H1 (cell line): ENCODE results near the gene EGFR. TPM values are rescaled to one million over a fixed set of nuclear protein-coding genes. Genes with fewer than 3 reads are reported as not detected.

Source experiments
- CTCF ChIA-PET: fragments of 300-600 bp; sonication (Branson Sonifier 250); formaldehyde crosslinking; loops from one replicate; lab custom pipeline; 2021; ENCODE audit not compliant: partially characterized antibody; lab: Charles Lee
- POLR2A ChIA-PET: fragments of 300-600 bp; sonication (Branson Sonifier 250); formaldehyde crosslinking; loops from one replicate; lab custom pipeline; 2021; ENCODE audit warnings: inconsistent platforms; ENCODE audit not compliant: partially characterized antibody; lab: Charles Lee
- DNase-seq, 2 experiments: peaks; one replicate each; pipeline versions ENCODE4 v3.0.0 to v3.0.0-alpha.2; 2010 to 2022; ENCODE audit warnings: low spot score in 2 of 2, low read depth in 1 of 2, mixed read lengths in 1 of 2
- FAIRE-seq: peaks from 2 replicates; lab custom pipeline; 2011; peaks lifted over from hg19 to GRCh38; lab: Jason Lieb, UNC
- H2AFZ ChIP-seq: 2 replicates; pipeline ENCODE4 v1.8.1; 2012; ENCODE audit warnings: low read length, inconsistent platforms
- H2AK5ac ChIP-seq: 2 replicates; pipeline ENCODE4 v1.6.1; 2013; ENCODE audit warnings: low read depth, low read length
- H2BK120ac ChIP-seq: replicated peaks from 2 replicates; pipeline ENCODE3; 2013; ENCODE audit warnings: low read depth, low read length, inconsistent platforms
- H2BK12ac ChIP-seq: 2 replicates; pipeline ENCODE4 v1.6.1; 2013; ENCODE audit warnings: low read depth, low read length
- H2BK15ac ChIP-seq: 2 replicates; pipeline ENCODE4 v1.6.1; 2013; ENCODE audit warnings: low read length
- H2BK20ac ChIP-seq: 2 replicates; pipeline ENCODE4 v1.6.1; 2013; ENCODE audit warnings: low read length
- H2BK5ac ChIP-seq: 2 replicates; pipeline ENCODE4 v1.6.1; 2013; ENCODE audit warnings: low read depth, low read length
- H3K14ac ChIP-seq: 2 replicates; pipeline ENCODE4 v1.6.1; 2013; ENCODE audit warnings: inconsistent platforms; ENCODE audit not compliant: insufficient read length
- H3K18ac ChIP-seq: 2 replicates; pipeline ENCODE4 v1.6.1; 2013; ENCODE audit warnings: low read length; ENCODE audit errors: extremely low read depth
- H3K23ac ChIP-seq: 2 replicates; pipeline ENCODE4 v1.6.1; 2013; ENCODE audit warnings: inconsistent platforms; ENCODE audit not compliant: insufficient read length
- H3K23me2 ChIP-seq: 2 replicates; pipeline ENCODE4 v1.6.1; 2013; ENCODE audit warnings: low read depth, low read length
- H3K27ac ChIP-seq: 2 replicates; pipeline ENCODE4 v1.6.1; 2011; ENCODE audit warnings: low read depth, low read length, inconsistent platforms
- H3K27me3 ChIP-seq, 4 experiments: replicated peaks in 1 of 4; 1 replicate in 1 of 4; 2 replicates in 3 of 4; pipeline versions ENCODE4 v1.6.1 to v1.8.1; 2011 to 2013; ENCODE audit warnings: low read length in 3 of 4, mild to moderate bottlenecking in 3 of 4, inconsistent platforms in 2 of 4, mixed read lengths in 2 of 4, moderate library complexity in 1 of 4; ENCODE audit not compliant: control insufficient read depth in 3 of 4, insufficient read depth in 3 of 4; ENCODE audit errors: extremely low read depth in 1 of 4
- H3K36me3 ChIP-seq, 4 experiments: 2 replicates each; pipeline versions ENCODE4 v1.6.1 to v1.8.1; 2011 to 2013; ENCODE audit warnings: mild to moderate bottlenecking in 4 of 4, low read length in 3 of 4, moderate library complexity in 2 of 4, control low read depth in 1 of 4, inconsistent platforms in 1 of 4; ENCODE audit not compliant: insufficient read depth in 4 of 4, control insufficient read depth in 2 of 4
- H3K4ac ChIP-seq: replicated peaks from 2 replicates; pipeline ENCODE3; 2013; ENCODE audit warnings: low read length, low read depth, mixed read lengths, inconsistent platforms; ENCODE audit not compliant: insufficient read length
- H3K4me1 ChIP-seq, 4 experiments: replicated peaks in 1 of 4; 1 replicate in 1 of 4; 2 replicates in 3 of 4; pipeline versions ENCODE4 v1.6.1 to v1.8.1; 2011 to 2013; ENCODE audit warnings: low read length in 3 of 4, inconsistent platforms in 2 of 4, mixed read lengths in 1 of 4; ENCODE audit not compliant: insufficient read depth in 4 of 4, control insufficient read depth in 3 of 4
- H3K4me2 ChIP-seq, 2 experiments: 2 replicates each; pipeline versions ENCODE4 v1.6.1 to v1.8.1; 2011 to 2013; ENCODE audit warnings: low read depth in 2 of 2, low read length in 2 of 2, control low read depth in 1 of 2, inconsistent platforms in 1 of 2, mild to moderate bottlenecking in 1 of 2; ENCODE audit not compliant: insufficient read depth in 1 of 2
- H3K4me3 ChIP-seq, 4 experiments: fragments of 200-600, 300-600 bp in 1 of 4; sonication (generic), shearing (Covaris generic), sonication (Bioruptor Twin) in 1 of 4; 2 replicates each; pipeline versions ENCODE4 v1.5.1 to v1.8.1; 2011 to 2016; ENCODE audit warnings: low read length in 4 of 4, low read depth in 3 of 4, control low read depth in 2 of 4, inconsistent platforms in 2 of 4, mild to moderate bottlenecking in 2 of 4, mixed read lengths in 1 of 4, moderate library complexity in 1 of 4; ENCODE audit not compliant: insufficient read depth in 2 of 4; ENCODE audit errors: extremely low read depth in 1 of 4
- H3K56ac ChIP-seq: replicated peaks from 2 replicates; pipeline ENCODE3; 2013; ENCODE audit warnings: low read depth, mild to moderate bottlenecking, mixed read lengths, low read length, inconsistent platforms; ENCODE audit not compliant: insufficient read length
- H3K79me1 ChIP-seq: 2 replicates; pipeline ENCODE4 v1.6.1; 2013; ENCODE audit warnings: low read depth, low read length, control low read depth
- H3K79me2 ChIP-seq, 2 experiments: 2 replicates each; pipeline versions ENCODE4 v1.6.1 to v1.8.1; 2012 to 2013; ENCODE audit warnings: low read length in 2 of 2, mild to moderate bottlenecking in 2 of 2, inconsistent platforms in 1 of 2; ENCODE audit not compliant: insufficient read depth in 2 of 2, control insufficient read depth in 1 of 2
- H3K9ac ChIP-seq, 4 experiments: replicated peaks in 1 of 4; 1 replicate in 1 of 4; 2 replicates in 3 of 4; pipeline versions ENCODE4 v1.6.1 to v1.8.1; 2011 to 2013; ENCODE audit warnings: low read depth in 3 of 4, low read length in 3 of 4, control low read depth in 2 of 4, mild to moderate bottlenecking in 2 of 4, moderate library complexity in 2 of 4, inconsistent platforms in 1 of 4; ENCODE audit errors: extremely low read depth in 1 of 4
- H3K9me3 ChIP-seq, 2 experiments: 2 replicates each; pipeline versions ENCODE4 v1.6.1 to v1.8.1; 2012 to 2013; ENCODE audit warnings: mild to moderate bottlenecking in 2 of 2, moderate library complexity in 2 of 2, control low read depth in 1 of 2, inconsistent platforms in 1 of 2, low read depth in 1 of 2, low read length in 1 of 2, mixed read lengths in 1 of 2; ENCODE audit not compliant: insufficient read depth in 2 of 2
- H4K20me1 ChIP-seq, 2 experiments: replicated peaks in 1 of 2; 2 replicates each; pipeline versions ENCODE3 to v1.8.1; 2011 to 2013; ENCODE audit warnings: inconsistent platforms in 2 of 2, low read length in 2 of 2, mild to moderate bottlenecking in 1 of 2; ENCODE audit not compliant: insufficient read depth in 2 of 2, control insufficient read depth in 1 of 2
- H4K5ac ChIP-seq: 2 replicates; pipeline ENCODE4 v1.6.1; 2013; ENCODE audit warnings: low read length, low read depth, mixed read lengths, inconsistent platforms; ENCODE audit not compliant: insufficient read length
- H4K8ac ChIP-seq: 2 replicates; pipeline ENCODE4 v1.8.0; 2013; ENCODE audit warnings: mild to moderate bottlenecking, moderate library complexity, low read length, inconsistent platforms; ENCODE audit not compliant: insufficient read depth; ENCODE audit errors: extremely low read depth
- H4K91ac ChIP-seq: replicated peaks from 2 replicates; pipeline ENCODE3; 2013; ENCODE audit warnings: low read length, mixed read lengths, inconsistent platforms; ENCODE audit not compliant: insufficient read length
- WGBS, 2 experiments: shearing (Covaris generic) in 1 of 2; methylation state at CpG; one replicate each; pipeline versions ENCODE4 v1.1.6 to v1.1.7; 2013 to 2015; ENCODE audit warnings: low lambda C conversion rate in 2 of 2, mixed read lengths in 2 of 2, inconsistent platforms in 1 of 2, low coverage in 1 of 2, missing lambda C conversion rate in 1 of 2; ENCODE audit not compliant: insufficient replicate concordance in 2 of 2, insufficient coverage in 1 of 2, insufficient read length in 1 of 2; ENCODE audit errors: extremely low coverage in 1 of 2, missing lambda C conversion rate in 1 of 2; 5-methylcytosine and 5-hydroxymethylcytosine counted together
- polyA plus RNA-seq, 7 experiments: library from polyadenylated mRNA; depleted of rRNA in 3 of 7; stranded (reverse) in 5 of 7; unstranded in 2 of 7; fragments of >200 nt in 5 of 7; fragments of 200-250 nt in 2 of 7; gene quantifications; 1 replicate in 5 of 7; 2 replicates in 1 of 7; 4 replicates in 1 of 7; pipeline versions ENCODE4 v1.2.1 to v1.2.3, GENCODE V29; 2011 to 2013; ENCODE audit warnings: missing spikeins in 2 of 7, mixed read lengths in 2 of 7
- total RNA-seq: library from RNA; stranded (reverse); fragmentation: NEBNext Ultra II Directional; extraction: Animal tissue kit (Norgen Biotek cat#: 25700); gene quantifications from 2 replicates; pipeline ENCODE4 v1.2.1, GENCODE V29; 2021

EGFR gene
- total and polyA plus RNA-seq, 2 of the 8 experiments (the other 6 are each of a cell fraction or from before 2014, with no cell fraction given): 1.9 to 5.8 TPM

DNA sequence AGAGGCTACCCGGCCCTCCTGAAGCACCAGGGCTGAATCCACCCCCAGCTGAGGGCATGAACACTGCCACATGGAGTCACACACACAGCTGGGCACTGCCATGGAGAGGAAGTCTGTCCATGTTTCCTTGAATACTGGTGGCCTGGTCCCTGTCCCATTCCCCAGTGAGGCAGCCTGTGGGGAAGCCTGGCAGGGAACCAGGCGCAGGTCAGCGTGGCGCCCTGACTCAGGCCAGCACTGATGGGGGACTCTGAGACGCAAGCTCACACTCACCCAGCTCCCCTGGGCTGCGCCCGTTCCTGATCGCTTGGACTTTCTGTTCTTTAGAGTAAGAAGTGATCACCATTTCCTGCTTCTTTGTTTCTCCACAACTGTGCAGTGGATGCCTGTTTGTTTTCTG lies 128.3 kb downstream of the EGFR start:
- H3K4me3 ChIP-seq: no peak overlapping the region
- H4K5ac ChIP-seq: no peak overlapping the region
- no peak overlapping the region for H2BK15ac ChIP-seq
- H3K4me2 ChIP-seq: no peak overlapping the region
- 0 out of 2 replicates have a peak overlapping the region, but pooled peaks have one; percentile 71 for H4K8ac ChIP-seq
- H3K79me2 ChIP-seq: no peaks in the 10 kb centered on the region
- no peak overlapping the region for H3K4ac ChIP-seq
- no peaks in the 10 kb centered on the region for H3K79me1 ChIP-seq
- H2AK5ac ChIP-seq: no peak overlapping the region
- H2AFZ ChIP-seq: no peak overlapping the region
- ChIA-PET POLR2A (no interaction called here), CTCF (interaction anchor here (1.5 to 4.0 kb wide), 4 partner anchors 8 to 107 kb away, joined by 3 to 31 read pairs (median 7); no protein-coding TSS in a partner anchor)
- H3K23me2 ChIP-seq: no peaks in the 10 kb centered on the region
- H2BK120ac ChIP-seq: no peak overlapping the region
- no peak overlapping the region for H2BK5ac ChIP-seq
- no peak overlapping the region for H3K14ac ChIP-seq
- H3K23ac ChIP-seq: no peak overlapping the region
- no peak overlapping the region for H3K9ac ChIP-seq
- WGBS, 2 experiments: 89% methylated on average over 8 of the region's 8 CpGs; no CpG with 5 or more reads in 1 of the 2 experiments
- H3K18ac ChIP-seq: no peak overlapping the region
- no peak overlapping the region for H4K91ac ChIP-seq
- FAIRE-seq: no peak
- no peak overlapping the region for H2BK20ac ChIP-seq
- no peak for DNase-seq
- no peaks in the 10 kb centered on the region for H3K36me3 ChIP-seq
- no peak overlapping the region for H2BK12ac ChIP-seq
- H3K4me1 ChIP-seq: no peaks in the 10 kb centered on the region
- H3K56ac ChIP-seq: no peak overlapping the region
- no peaks in the 10 kb centered on the region for H3K27me3 ChIP-seq
- no peaks in the 10 kb centered on the region for H4K20me1 ChIP-seq
- no peak overlapping the region for H3K27ac ChIP-seq
- no peaks in the 10 kb centered on the region for H3K9me3 ChIP-seq
